ENCODE data around the gene TPD52L1.

TPD52L1 gene

DNA sequence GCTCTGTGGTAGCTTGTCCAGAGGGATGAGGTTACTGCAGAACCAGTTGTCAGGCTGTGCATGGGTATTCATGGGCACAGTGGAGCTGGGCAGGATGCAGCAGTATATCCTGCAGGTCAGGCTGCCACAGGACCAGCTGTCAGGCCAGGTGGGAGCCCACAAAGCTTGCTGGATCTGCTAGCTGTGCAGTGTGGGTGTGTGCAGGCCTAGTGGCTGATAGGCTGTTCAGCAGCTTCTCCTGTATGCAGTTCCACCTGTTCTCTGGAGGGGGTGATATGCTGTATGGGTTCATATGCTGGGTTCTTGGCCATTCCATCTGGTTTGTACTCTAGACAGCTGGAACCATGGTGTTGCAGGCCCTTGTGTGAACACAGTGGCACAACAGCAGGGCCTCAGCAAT lies 40.6 kb upstream of the TPD52L1 start:
- TF ChIP-seq, protein P1, sequence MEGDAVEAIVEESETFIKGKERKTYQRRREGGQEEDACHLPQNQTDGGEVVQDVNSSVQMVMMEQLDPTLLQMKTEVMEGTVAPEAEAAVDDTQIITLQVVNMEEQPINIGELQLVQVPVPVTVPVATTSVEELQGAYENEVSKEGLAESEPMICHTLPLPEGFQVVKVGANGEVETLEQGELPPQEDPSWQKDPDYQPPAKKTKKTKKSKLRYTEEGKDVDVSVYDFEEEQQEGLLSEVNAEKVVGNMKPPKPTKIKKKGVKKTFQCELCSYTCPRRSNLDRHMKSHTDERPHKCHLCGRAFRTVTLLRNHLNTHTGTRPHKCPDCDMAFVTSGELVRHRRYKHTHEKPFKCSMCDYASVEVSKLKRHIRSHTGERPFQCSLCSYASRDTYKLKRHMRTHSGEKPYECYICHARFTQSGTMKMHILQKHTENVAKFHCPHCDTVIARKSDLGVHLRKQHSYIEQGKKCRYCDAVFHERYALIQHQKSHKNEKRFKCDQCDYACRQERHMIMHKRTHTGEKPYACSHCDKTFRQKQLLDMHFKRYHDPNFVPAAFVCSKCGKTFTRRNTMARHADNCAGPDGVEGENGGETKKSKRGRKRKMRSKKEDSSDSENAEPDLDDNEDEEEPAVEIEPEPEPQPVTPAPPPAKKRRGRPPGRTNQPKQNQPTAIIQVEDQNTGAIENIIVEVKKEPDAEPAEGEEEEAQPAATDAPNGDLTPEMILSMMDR (conservative IDR thresholded peaks at IDR 0.05; ENCODE audit: low read length): no peak
- H3K4me3 ChIP-seq (ENCODE audit: low read length): no peak overlapping the region
- DNase-seq (ENCODE audit: low read depth): no peak

DNA sequence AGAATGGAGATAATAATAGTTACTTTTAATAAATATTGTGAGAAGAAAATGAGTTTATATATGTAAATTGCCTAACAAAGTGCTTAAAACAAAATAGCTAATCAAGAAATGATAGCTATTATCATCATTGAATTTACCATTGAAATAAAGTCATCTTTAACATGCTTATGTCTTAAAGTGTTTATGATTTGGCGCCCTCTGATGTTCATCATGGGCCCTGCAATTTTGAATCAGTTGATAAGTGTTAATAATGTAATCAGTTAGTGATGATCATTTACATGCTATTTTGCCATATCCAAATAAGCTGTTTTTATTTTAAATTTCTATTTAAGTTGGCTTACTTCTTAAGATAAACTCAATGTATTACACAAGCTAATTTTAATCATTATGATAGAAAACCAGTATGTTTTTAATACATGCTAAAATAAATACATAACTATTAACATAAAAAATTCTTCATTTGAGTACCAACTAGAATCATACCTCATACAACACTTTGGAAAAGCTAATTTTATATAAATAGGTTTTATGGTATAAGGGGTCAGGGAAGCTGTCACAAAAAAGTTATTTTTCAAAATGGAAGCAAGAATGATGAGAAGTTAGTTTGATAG lies 39.2 kb upstream of the TPD52L1 start:
- H3K4me3 ChIP-seq (ENCODE audit: low read length): no peak overlapping the region
- DNase-seq (ENCODE audit: low read depth): peak; percentile 63
- TF ChIP-seq, protein P1 (conservative IDR thresholded peaks at IDR 0.05; ENCODE audit: low read length): peak; percentile 95

DNA sequence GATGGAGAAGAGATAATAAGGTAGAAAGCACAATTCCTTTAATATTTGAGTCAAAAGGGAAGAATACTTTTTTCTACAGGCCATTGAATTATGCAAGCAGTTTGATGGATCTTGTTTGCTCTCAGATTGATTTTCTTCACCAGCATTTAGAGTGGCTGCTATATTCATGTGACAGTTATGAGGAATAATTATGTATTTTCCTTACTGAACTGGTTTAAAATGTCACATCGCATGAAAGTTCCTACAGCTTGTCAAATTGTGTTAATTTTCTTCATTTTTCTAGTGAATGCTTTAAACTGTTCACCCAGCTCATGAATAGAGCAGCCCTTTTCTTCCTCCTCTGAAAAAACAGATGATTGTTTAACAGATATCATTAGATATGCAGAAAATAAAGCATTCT lies 37.4 kb upstream of the TPD52L1 start:
- no peak for DNase-seq (ENCODE audit: low read depth)
- no peak overlapping the region for H3K4me3 ChIP-seq (ENCODE audit: low read length)
- TF ChIP-seq, protein P1 (conservative IDR thresholded peaks at IDR 0.05; ENCODE audit: low read length): no peak

DNA sequence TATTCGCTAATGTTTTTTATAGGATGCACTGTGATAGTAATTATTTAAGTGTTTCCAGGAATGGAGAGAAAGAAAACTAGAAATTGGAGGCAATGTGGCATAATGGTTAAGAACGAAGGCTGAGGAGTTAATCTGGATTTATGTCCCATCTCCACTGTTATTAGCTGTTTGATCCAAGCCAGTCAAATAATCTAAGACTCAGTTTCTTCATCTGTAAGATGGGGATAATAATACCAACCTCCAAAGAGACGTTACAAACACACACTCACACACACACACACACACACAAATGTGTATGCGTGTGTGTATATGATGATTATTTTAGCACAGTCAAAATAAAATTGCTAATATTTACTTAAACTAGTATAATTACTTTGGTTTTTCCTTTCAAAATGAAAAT lies 36.9 kb upstream of the TPD52L1 start:
- DNase-seq (ENCODE audit: low read depth): no peak
- TF ChIP-seq, protein P1 (conservative IDR thresholded peaks at IDR 0.05; ENCODE audit: low read length): no peak
- H3K4me3 ChIP-seq (ENCODE audit: low read length): no peak overlapping the region

DNA sequence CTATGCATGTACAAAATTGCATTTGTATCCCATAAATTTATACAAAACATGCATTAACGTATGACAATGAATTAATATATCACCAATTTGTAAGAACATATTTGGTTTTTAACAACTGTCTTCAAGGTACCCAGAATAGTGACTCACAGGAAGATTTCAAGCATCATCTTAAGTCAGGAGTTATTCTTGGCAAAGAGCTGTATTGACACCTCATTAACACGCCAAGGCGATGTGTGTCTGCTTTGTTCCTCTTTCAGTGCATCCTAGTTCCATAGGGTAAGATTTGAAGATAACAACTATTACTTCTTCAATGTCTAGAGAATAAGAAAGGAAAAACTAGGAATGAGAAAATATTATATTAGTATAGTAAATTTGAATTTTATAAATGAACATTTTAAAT lies 35.8 kb upstream of the TPD52L1 start:
- no peak for DNase-seq (ENCODE audit: low read depth)
- H3K4me3 ChIP-seq (ENCODE audit: low read length): no peak overlapping the region
- TF ChIP-seq, protein P1 (conservative IDR thresholded peaks at IDR 0.05; ENCODE audit: low read length): no peak

DNA sequence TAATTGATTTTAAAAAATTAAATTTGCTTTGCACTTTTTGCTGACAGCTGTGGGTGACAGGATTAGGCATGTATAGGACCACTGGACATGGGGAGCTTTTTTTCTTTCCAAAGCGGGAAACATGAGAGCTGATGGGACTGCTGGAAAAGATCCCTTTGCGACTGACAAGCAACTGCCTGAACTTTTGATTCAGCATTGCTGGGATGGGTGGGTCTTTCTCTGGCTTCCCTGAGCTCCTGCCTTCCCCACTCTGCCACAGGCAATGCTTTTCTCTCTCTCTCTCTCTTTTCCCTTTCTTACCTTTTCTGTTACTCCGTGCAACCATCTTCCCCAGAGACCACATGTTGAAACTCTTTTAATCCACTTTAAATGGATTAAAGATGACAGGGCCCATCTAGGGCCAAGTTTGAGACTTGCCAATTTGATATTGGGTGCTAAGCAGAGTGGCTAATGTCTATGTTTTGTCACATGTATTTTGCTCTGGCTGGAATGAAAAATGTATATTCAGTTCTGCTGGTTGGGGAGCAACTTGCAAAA lies 33.5 kb upstream of the TPD52L1 start:
- TF ChIP-seq, protein P1 (conservative IDR thresholded peaks at IDR 0.05; ENCODE audit: low read length): no peak

DNA sequence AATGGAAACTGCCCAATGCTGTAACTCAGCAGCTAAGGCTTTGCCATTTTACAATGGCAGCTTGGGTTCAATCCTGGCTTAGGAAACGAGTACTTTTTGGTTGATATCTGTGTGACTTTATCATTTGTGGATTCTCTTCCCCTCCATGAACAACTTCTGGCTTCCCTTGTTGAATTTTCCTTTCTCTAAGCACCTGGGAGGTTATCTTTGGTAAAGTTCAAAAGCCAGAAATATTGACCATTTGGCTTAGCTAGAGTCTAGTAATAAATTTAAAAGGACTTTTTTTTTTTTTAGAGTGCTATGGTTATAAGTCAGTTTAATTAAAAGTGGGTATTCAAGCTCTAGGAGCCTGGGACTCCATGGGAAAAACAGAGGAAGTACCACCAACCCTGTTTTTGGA lies 31.7 kb upstream of the TPD52L1 start:
- H3K4me3 ChIP-seq (ENCODE audit: low read length): no peak overlapping the region
- TF ChIP-seq, protein P1 (conservative IDR thresholded peaks at IDR 0.05; ENCODE audit: low read length): no peak
- no peak for DNase-seq (ENCODE audit: low read depth)

More for the DNA sequence above, 33.5 kb upstream of the TPD52L1 start:
- no peak overlapping the region for H3K4me3 ChIP-seq (ENCODE audit: low read length)
- DNase-seq (ENCODE audit: low read depth): no peak
